Hematopoietic multipotent progenitor cell treated with erythropoietin and hydrocortisone succinate and interleukin-3 and kit ligand, for 17 days (in vitro differentiated cells): ENCODE data around the gene SLC4A9.

Source experiments
- DNase-seq: peaks from one replicate; pipeline ENCODE4 v3.0.0-alpha.2; 2015; ENCODE audit warnings: low spot score

The SLC4A9 gene

DNA sequence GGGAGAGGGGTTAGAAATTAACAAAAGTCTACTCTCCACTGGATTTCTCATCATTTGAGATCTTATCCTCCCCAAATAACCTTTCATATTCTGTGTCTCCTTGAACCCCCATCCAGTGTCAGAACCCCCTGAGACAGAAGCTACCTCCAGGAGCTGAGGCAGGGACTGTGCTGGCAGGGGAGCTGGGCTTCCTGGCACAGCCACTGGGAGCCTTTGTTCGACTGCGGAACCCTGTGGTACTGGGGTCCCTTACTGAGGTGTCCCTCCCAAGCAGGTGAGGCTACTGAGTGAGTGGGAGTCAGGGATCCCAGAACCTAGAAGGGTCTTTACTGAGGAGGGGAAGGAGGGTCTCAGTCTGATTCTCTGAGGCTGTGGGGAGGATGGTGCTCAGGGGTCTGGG lies 1.9 kb downstream of the SLC4A9 start:
- no peak for DNase-seq

DNA sequence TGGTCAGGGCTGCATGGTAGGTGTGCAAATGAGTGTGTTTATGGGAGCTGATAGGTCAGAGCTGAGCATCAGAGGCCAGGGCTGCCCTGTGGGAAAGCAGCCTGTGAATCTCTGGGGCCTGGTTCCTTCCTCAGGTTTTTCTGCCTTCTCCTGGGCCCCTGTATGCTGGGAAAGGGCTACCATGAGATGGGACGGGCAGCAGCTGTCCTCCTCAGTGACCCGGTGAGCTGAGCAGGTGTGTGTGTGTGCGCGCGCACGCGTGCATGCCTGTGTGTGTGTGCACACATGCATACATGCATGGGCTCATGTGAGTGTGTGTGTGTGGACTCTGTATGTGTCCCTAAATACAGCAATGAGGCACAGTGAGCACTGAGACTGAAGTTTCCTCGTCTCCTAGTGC lies 2.3 kb downstream of the SLC4A9 start:
- DNase-seq, result no peak

DNA sequence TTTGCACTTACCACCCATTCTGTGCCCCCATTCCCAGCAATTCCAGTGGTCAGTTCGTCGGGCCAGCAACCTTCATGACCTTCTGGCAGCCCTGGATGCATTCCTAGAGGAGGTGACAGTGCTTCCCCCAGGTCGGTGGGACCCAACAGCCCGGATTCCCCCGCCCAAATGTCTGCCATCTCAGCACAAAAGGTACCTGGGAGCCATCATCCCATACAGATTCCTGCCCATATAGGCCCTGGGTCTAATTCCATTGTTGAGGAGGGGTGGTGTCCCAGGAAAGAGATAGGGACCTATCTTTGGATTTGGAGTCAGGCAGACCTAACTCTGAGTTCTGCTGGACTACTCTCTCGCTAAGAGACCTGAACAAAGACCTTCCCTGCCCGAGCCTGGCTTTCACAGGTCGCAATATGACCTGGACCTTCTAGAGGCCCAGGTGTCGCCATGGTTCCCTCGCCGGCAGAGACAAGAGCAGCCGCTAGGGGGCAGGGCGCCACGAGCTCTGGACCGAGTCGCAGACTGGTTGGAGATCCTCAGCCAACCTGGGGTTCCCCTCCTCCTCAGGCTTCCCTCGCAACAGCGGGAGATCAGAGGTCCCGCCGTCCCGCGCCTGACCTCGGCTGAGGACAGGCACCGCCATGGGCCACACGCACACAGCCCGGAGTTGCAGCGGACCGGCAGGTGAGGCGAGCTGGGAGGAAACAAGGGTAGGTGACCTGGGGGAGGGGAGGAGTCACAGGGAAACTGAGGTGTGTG lies 3.1 kb downstream of the SLC4A9 start:
- DNase-seq, result peak; percentile 78

DNA sequence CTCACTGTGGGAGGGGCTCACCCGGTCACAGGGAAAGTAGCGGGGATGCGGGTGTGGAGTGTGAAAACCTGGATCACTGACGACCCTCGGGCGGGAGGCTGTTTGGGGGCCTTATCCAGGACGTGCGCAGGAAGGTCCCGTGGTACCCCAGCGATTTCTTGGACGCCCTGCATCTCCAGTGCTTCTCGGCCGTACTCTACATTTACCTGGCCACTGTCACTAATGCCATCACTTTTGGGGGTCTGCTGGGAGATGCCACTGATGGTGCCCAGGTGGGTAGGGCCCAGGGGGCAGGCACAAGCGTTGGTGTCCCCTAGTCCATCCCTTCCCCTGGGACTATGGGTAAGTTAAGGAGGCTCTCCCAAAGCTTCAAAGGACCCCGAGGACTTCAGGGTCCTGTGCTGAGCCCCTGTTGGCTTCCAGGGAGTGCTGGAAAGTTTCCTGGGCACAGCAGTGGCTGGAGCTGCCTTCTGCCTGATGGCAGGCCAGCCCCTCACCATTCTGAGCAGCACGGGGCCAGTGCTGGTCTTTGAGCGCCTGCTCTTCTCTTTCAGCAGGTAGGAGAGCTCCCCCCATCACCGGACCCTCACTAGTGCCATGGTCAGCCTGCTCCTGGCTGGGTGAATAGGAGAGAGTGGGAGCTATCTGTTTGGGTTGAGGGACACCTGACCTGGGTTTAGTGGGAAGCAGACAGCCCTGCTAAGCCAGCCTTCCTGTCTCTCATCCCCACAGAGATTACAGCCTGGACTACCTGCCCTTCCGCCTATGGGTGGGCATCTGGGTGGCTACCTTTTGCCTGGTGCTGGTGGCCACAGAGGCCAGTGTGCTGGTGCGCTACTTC lies 3.9 kb downstream of the SLC4A9 start:
- no peak for DNase-seq

DNA sequence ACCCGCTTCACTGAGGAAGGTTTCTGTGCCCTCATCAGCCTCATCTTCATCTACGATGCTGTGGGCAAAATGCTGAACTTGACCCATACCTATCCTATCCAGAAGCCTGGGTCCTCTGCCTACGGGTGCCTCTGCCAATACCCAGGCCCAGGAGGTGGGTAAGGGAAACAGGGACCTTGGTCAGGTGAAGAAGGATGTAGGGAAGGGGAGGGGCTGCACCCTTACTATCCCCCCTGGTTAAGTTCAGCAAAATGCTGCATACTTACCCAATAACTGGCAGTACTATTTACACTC lies 4.4 kb downstream of the SLC4A9 start:
- DNase-seq, result no peak

DNA sequence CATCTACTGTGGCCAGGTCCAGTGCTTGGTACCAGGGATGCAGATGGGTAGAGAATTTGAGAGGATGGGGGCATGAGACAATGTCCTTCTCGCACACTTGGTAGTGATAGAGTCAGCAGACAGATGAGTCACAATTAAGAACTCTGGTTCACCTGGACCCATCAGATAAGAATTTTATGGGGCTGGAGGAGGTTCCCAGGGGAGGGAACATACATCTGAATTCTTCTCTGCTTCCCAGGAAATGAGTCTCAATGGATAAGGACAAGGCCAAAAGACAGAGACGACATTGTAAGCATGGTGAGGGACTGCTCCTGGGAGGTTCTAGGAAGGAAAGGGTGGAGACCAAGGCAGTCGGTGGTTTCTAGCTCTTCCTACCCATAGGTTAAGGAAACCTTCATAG lies 5.3 kb downstream of the SLC4A9 start:
- no peak for DNase-seq

DNA sequence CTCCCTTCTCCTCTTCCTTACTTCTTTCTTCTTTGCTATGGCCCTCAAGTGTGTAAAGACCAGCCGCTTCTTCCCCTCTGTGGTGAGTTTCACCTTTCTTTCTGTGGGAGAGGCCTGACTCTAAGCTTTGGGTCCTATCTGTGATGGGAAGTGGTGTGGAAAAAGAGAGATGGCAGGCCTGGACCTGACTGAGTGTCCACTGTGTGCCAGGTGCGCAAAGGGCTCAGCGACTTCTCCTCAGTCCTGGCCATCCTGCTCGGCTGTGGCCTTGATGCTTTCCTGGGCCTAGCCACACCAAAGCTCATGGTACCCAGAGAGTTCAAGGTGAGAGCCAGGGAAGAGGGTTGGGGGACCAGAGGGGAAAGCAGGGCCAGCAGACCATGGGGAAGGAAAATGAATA lies 5.9 kb downstream of the SLC4A9 start:
- DNase-seq, result no peak

DNA sequence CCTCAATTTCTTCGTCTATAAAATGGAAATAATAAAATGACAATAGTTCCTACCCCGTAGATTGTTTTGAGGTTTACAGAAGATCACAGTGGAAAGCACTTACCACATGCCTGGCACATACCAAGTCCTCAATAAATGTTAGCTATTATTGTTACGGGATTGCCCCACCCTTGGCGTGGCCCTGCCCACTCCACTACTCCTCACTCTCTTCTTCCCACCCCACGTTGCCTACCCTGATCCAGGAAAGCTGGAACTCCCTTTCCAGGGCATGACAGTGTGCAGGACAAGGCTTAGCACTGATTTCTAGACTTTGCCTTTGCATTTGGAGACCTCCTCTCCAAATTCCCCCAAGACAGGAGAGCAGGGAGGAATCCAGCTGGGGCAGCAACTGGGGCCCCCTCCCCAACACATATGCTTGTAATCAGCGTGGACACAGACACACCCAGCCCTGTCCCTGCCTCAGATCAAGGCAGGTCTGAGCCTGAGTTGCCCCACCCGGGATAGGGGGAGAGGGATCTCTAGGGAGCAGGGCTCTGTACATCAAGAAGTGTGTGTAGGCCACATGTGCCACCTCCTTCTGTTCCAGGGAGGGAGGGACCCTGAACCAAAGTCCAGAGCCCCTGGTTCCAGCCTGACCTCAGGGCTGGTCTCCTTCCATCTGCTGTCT lies 6.7 kb downstream of the SLC4A9 start:
- DNase-seq, result no peak

DNA sequence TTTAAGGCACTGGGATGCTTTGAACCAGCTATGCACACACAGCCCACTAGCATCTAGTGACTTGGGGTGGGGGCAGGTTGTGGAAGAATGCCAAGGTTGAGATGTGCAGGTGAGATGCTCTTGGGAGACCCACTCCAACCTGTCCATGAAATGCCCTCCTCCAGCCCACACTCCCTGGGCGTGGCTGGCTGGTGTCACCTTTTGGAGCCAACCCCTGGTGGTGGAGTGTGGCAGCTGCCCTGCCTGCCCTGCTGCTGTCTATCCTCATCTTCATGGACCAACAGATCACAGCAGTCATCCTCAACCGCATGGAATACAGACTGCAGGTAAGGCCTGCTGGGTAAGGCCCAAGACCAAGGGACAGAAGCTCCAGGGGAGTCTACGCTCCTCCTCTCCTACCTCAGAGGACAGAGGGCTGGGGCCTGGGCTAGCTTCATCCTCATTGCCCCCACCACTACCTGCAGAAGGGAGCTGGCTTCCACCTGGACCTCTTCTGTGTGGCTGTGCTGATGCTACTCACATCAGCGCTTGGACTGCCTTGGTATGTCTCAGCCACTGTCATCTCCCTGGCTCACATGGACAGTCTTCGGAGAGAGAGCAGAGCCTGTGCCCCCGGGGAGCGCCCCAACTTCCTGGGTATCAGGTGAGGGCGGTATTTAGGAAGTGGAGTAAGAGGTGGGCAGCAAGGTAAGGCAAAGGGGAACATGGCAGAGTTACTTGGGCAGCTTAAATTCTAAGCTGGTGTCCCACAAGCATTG lies 7.4 kb downstream of the SLC4A9 start:
- DNase-seq, result no peak

DNA sequence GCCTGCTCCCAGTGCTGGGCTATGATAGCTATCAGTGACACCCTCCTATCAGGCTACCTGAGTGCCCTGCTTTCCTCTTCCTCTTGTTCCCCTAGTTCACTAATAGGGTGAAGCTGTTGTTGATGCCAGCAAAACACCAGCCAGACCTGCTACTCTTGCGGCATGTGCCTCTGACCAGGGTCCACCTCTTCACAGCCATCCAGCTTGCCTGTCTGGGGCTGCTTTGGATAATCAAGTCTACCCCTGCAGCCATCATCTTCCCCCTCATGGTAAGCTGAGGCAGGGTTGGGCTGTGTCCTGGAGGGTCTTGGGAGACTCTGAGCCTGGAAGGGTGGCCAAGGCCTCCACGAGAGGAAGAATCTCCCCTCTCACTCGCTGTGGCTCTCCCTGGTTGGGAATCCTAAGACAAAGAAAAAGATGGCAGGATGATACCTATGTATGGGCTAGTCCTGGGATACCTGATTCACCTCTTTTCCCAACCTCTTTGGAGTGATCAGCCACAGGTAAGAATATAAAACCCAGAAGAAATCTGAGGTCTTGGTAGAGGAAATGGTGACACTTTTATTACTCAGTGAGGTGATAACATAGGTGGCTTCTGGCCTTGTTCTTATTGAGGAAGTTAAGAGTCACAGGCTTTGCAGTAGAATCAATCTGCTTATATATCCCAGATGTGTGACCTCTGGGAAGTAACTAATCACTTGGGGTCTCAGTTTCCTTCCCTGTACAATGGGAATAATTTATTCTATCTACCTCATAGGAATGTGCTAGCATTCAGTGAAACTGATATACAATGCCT lies 11.6 kb downstream of the SLC4A9 start:
- DNase-seq, result no peak

DNA sequence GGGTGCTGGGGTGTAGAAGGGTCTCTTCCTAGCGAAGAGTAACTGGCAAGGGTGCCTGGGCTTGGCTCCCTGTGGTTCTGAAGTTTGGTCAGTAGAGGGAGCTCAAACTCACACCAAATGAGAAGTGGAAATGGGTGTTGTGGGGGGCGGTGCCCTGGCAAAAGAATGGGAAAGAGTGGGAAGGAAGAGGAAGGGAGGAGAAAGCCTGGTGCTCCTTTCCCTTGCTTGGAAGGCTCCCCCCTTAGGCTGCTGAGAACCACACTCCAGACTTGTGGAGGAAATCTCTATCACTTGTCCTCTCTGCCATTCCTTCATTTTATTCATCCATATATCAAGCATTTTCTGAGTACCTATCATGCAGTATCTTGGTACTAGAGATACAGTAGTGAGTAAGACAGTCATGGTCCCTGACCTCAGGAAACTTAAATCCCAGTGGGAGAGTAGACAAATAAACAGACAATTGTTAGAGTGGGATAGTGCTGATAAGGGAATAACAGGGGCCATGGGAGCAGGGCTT lies 13.0 kb downstream of the SLC4A9 start:
- DNase-seq, result peak; percentile 71

DNA sequence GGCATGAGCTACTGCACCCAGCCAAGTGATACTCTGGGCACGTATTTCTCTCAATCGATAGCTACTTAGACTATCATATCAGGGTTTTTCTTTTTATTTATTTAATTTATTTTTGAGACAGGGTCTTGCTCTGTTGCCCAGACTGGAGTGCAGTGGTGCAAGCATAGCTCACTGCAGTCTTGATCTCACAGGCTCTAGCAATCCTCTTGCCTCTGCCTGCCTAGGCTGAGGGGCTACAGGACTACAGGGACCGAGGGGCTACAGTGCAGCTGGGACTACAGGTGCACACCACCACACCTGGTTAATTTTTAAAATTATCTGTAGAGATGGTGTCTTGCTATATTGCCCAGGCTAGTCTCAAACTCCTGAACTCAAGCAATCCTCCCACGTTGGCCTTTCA lies 21.4 kb downstream of the SLC4A9 start:
- no peak for DNase-seq

DNA sequence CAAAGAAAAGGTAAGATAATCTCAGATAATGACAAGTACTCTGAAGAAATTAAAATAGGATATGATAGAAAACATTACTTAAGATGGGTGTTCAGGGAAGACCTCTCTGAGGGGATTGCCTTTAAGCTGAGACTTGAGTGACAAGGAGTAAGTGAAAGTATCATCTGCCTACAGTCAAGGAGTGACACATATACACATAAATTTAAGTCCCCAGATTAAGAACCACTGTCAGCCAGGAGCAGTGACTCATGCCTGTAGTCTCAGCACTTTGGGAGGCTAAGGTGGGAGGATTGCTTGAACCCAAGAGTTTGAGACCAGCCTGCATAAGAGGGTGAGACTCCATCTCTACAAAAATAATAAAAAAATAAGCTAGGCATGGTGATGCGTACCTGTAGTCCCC lies 22.0 kb downstream of the SLC4A9 start:
- no peak for DNase-seq

DNA sequence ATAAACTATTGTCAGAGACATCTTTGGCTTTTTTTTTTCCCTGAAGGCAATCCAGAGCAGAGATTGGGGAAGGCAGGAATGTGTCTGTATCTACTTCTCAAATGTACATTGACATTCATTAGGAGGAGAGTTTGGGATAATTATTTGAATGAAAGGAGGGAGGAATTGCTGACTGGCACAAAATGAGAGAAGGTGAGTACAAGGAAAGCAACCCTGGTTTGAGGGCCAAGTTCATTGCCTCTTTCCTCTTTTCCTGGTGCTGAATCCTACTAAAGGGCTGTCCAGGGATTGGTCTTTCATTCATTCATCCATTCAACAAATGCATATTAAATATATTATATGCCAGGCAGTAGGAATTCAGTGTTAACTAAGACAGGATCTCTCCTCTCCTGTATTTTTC lies 22.9 kb downstream of the SLC4A9 start:
- no peak for DNase-seq

DNA sequence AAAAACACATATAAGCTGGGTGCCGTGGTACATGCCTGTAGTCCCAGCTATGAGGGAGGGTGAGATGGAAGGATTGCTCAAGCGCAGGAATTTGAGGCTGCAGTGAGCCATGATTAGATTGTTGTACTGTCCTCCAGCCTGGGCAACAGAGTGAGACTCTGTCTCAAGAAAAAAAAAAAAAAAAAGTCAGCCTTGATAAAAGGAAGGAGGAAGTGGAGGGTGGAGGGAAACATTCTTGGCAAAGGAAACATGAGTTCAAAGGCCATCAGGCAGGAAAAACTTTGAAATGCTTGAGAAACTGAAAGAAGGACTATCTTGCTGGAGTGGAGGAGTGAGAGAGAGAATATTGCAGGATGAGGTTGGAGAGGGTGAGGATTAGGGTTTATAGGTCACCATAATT lies 23.3 kb downstream of the SLC4A9 start:
- DNase-seq, result no peak

DNA sequence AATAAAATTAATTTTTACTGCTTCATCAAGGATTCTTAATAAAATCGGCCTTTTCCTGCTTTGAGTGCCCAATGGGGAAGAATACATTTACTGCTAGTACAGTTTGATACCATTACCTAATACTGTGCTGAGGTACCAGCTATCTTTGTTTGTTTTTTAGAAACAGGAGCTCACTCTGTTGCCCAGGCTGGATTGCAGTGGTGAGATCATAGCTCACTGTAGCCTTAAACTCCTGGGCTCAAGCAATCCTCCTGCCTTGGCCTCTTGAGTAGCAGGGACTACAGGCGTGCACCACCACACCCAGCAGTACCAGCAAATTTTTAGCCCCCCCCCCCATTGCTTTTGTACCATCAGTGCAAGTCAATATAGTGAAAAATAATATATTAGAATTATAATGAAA lies 28.1 kb downstream of the SLC4A9 start:
- DNase-seq, result no peak

DNA sequence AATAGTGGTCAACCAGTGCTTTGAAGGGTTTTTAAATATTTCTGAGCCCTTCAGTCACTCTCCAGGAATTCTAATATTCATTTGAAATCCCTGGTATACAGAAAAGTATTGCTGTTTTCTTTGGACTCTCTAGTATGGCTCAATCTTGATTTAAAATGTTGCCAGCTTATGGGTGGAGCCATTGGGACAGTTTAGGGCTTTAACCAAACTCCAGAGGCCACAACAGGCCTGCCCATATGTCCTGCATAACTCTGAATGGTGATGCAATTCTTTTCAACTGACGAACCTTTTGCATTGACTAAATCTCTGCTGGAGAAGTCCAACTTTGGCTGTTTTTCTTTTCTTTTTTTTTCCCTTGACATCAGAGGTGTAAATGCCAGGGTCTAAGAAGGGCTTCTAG lies 31.3 kb downstream of the SLC4A9 start:
- DNase-seq, result no peak

DNA sequence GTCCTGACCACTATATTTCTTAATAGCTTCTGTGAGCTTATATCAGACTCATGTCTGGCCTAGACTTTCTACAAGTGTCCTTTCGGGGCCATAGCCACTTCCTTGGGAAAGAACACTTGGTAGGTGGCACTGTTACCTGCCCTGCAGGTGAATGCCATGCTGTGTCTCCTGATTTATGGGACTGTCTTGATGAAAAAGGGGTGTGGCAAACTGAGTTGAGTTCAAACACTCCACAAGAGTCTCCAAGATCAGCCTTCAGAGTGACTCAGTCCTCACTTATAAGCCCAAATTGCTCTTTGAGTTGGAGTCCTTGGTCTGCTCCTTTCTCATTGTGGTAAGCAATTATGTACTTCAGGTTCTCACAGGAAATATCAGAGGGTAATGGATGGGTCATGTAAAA lies 31.7 kb downstream of the SLC4A9 start:
- no peak for DNase-seq

DNA sequence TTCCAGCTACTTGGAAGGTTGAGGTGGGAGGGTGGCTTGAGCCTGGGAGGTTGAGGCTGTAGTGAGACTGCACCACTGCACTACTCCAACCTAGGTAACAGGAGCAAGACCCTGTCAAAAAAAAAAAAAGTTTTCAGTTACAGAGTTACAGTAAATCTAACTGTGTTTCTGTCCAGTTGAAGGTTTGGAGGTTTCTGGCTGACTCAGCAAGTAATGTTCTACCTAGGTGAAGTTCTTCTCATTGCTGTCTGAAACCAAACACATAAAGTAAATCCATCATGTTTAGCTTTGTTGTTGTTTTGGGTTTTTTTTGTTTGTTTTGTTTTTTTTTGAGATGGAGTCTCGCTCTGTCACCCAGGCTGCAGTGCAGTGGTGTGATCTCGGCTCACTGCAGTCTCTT lies 33.7 kb downstream of the SLC4A9 start:
- DNase-seq, result no peak

DNA sequence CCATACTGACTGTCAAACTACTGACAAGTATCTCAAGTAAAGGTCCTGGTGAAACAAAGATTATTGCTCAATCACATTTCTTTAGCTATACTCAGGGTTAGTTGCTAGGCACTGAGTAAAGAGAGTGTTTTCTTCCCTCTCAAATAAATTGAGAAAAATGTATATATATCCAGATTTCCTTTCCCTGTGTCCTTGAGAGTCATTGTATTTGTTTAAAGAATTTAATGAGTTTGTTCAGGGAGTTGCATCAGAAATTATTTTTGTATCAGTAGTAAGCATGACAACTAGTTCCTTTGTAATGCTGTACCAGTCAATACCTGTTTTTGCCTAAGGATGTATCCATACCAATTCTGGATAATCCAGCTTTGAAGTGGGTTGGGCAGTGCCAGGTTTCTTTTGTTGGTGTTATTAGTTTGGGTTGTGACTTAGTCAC lies 38.4 kb downstream of the SLC4A9 start:
- no peak for DNase-seq

DNA sequence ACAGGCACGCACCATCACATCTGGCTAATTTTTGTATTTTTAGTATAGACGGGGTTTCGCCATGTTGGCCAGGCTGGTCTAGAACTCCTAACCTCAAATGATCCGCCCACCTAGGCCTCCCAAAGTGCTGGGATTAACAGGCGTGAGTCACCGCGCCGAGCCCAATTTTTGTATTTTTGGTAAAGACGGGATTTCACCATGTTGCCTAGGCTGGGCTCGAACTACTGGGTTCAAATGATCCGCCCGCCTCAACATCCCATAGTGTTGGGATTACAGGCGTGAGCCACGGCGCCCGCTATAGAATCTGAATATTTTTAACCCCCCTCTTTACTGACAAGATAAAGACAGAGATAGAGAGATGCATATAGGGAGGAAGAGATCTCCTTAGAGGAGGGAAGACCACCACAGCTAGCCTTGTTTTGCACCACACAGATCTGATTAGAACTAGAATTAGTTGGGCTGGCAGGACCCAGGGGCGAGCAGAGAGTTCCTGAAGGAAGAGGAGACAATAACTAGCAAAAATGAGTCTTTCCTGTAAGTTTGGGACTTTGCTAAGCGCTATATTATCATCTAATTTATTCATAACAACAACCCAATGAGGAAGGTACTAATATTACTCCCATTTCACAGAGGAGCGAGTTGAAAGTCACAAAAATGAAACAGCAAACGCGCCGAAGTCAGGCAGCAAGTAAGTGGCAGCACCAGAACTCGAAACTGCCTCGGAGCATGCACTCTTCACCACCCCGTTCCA lies 40.2 kb downstream of the SLC4A9 start:
- DNase-seq, result no peak
